IMR-90 (cell line): ENCODE data around the gene P4HA2. TPM values are rescaled to one million over a fixed set of nuclear protein-coding genes. Genes with fewer than 3 reads are reported as not detected.

Experiments
- ATAC-seq: fragments of 200-7000 bp; cut with Tn5 transposase; 2 replicates; pipeline ENCODE4 v1.9.1; 2020; ENCODE audit warnings: low read depth, mild to moderate bottlenecking, moderate library complexity
- BruUV-seq: library from RNA; stranded (reverse); fragments of 400-500 nt; replicated peaks from 2 replicates; lab custom pipeline; 2021; lab: Mats Ljungman, UMichigan
- CTCF ChIA-PET: fragments of 300-600 bp; formaldehyde crosslinking; extraction: SDS; loops from one replicate; lab custom pipeline; 2021; ENCODE audit warnings: antibody characterized with exemption; lab: Yijun Ruan, JAX
- POLR2A ChIA-PET: fragments of 300-600 bp; sonication (Branson Sonifier 250); formaldehyde crosslinking; loops from one replicate; lab custom pipeline; 2022; ENCODE audit warnings: antibody characterized with exemption; ENCODE audit not compliant: unreplicated experiment; lab: Charles Lee
- DNase-seq: peaks from one replicate; pipeline ENCODE4 v3.0.0; 2013
- H2AFZ ChIP-seq: replicated peaks from 2 replicates; pipeline ENCODE3; 2013; ENCODE audit warnings: low read length, mild to moderate bottlenecking; ENCODE audit not compliant: poor library complexity
- H2AK5ac ChIP-seq: 2 replicates; pipeline ENCODE4 v1.6.1; 2013; ENCODE audit warnings: low read depth, low read length, inconsistent platforms
- H2AK9ac ChIP-seq: replicated peaks from 2 replicates; pipeline ENCODE3; 2013; ENCODE audit warnings: mild to moderate bottlenecking, low read depth, low read length, moderate library complexity; ENCODE audit not compliant: poor library complexity
- H2BK120ac ChIP-seq: 2 replicates; pipeline ENCODE4 v1.6.1; 2013; ENCODE audit warnings: low read depth, low read length, inconsistent platforms
- H2BK15ac ChIP-seq: 3 replicates; pipeline ENCODE4 v1.6.1; 2013; ENCODE audit warnings: low read depth, low read length, inconsistent platforms
- H2BK20ac ChIP-seq: 2 replicates; pipeline ENCODE4 v1.6.1; 2013; ENCODE audit warnings: low read depth, mild to moderate bottlenecking, inconsistent platforms, low read length, moderate library complexity
- H2BK5ac ChIP-seq: 2 replicates; pipeline ENCODE4 v1.6.1; 2013; ENCODE audit warnings: mild to moderate bottlenecking, low read depth, low read length, inconsistent platforms; ENCODE audit not compliant: poor library complexity, severe bottlenecking
- H3K14ac ChIP-seq: replicated peaks from 2 replicates; pipeline ENCODE4 v1.6.1; 2013; ENCODE audit warnings: low read depth, low read length, inconsistent platforms
- H3K18ac ChIP-seq: 2 replicates; pipeline ENCODE4 v1.6.1; 2013; ENCODE audit warnings: low read depth, low read length, control low read depth
- H3K23ac ChIP-seq: 2 replicates; pipeline ENCODE4 v1.6.1; 2013; ENCODE audit warnings: low read depth, low read length, inconsistent platforms
- H3K27ac ChIP-seq: 2 replicates; pipeline ENCODE4 v1.5.1; 2013; ENCODE audit warnings: mild to moderate bottlenecking, control low read depth, low read length; ENCODE audit not compliant: insufficient read depth
- H3K27me3 ChIP-seq: 2 replicates; pipeline ENCODE4 v1.6.1; 2013; ENCODE audit warnings: low read length; ENCODE audit not compliant: control insufficient read depth, insufficient read depth
- H3K36me3 ChIP-seq: 2 replicates; pipeline ENCODE4 v1.6.1; 2013; ENCODE audit warnings: low read length, mixed read lengths; ENCODE audit not compliant: control insufficient read depth, insufficient read depth
- H3K4ac ChIP-seq: 2 replicates; pipeline ENCODE4 v1.6.1; 2013; ENCODE audit warnings: low read depth, low read length, inconsistent platforms
- H3K4me1 ChIP-seq: 2 replicates; pipeline ENCODE4 v1.6.1; 2013; ENCODE audit warnings: low read length, mixed read lengths; ENCODE audit not compliant: control insufficient read depth, insufficient read depth
- H3K4me2 ChIP-seq: 2 replicates; pipeline ENCODE4 v1.6.1; 2013; ENCODE audit warnings: low read depth, mild to moderate bottlenecking, control low read depth, low read length, moderate library complexity
- H3K4me3 ChIP-seq: 2 replicates; pipeline ENCODE4 v1.5.1; 2013; ENCODE audit warnings: low read depth, mild to moderate bottlenecking, control low read depth, low read length, moderate library complexity; ENCODE audit not compliant: insufficient read depth
- H3K56ac ChIP-seq: 2 replicates; pipeline ENCODE4 v1.6.1; 2013; ENCODE audit warnings: low read length, inconsistent platforms; ENCODE audit not compliant: insufficient read depth; ENCODE audit errors: extremely low read depth
- H3K79me1 ChIP-seq, 2 experiments: 2 replicates each; pipeline ENCODE4 v1.6.1; 2013; ENCODE audit warnings: low read length in 2 of 2, inconsistent platforms in 1 of 2, low read depth in 1 of 2
- H3K9ac ChIP-seq: 2 replicates; pipeline ENCODE4 v1.6.1; 2013; ENCODE audit warnings: low read depth, low read length, control low read depth
- H3K9me1 ChIP-seq: 2 replicates; pipeline ENCODE4 v1.6.1; 2013; ENCODE audit warnings: low read length, inconsistent platforms; ENCODE audit not compliant: insufficient read depth
- H3K9me3 ChIP-seq: 2 replicates; pipeline ENCODE4 v1.6.1; 2013; ENCODE audit warnings: low read length; ENCODE audit not compliant: control insufficient read depth, insufficient read depth
- H4K20me1 ChIP-seq: 2 replicates; pipeline ENCODE4 v1.6.1; 2013; ENCODE audit warnings: low read length, inconsistent platforms; ENCODE audit not compliant: insufficient read depth
- H4K5ac ChIP-seq: 2 replicates; pipeline ENCODE4 v1.6.1; 2013; ENCODE audit warnings: mild to moderate bottlenecking, low read depth, low read length, control low read depth
- H4K8ac ChIP-seq, 2 experiments: 2 replicates each; pipeline ENCODE4 v1.6.1; 2013; ENCODE audit warnings: low read depth in 2 of 2, low read length in 2 of 2, control low read depth in 1 of 2, inconsistent platforms in 1 of 2
- H4K91ac ChIP-seq: 2 replicates; pipeline ENCODE4 v1.6.1; 2013; ENCODE audit warnings: low read depth, low read length, inconsistent platforms; ENCODE audit not compliant: insufficient read depth
- CHD1 ChIP-seq: IDR thresholded peaks from 2 replicates; pipeline ENCODE4 v1.6.1; 2012; ENCODE audit warnings: low read depth, low read length, improper control_type of control experiment
- MAZ ChIP-seq: IDR thresholded peaks from 2 replicates; pipeline ENCODE4 v1.6.1; 2012; ENCODE audit warnings: low read depth, mild to moderate bottlenecking, low read length, improper control_type of control experiment, moderate library complexity, borderline replicate concordance
- POLR2A ChIP-seq: IDR thresholded peaks from 2 replicates; pipeline ENCODE4 v1.6.1; 2012; ENCODE audit warnings: mild to moderate bottlenecking, low read depth, low read length
- RAD21 ChIP-seq: IDR thresholded peaks from 2 replicates; pipeline ENCODE4 v1.6.1; 2012; ENCODE audit warnings: low read length, improper control_type of control experiment
- WGBS, 2 experiments: methylation state at CpG; one replicate each; pipeline versions ENCODE4 v1.1.5 to v1.1.7; 2013; ENCODE audit warnings: missing lambda C conversion rate in 2 of 2; ENCODE audit not compliant: insufficient read length in 1 of 2; ENCODE audit errors: extremely low coverage in 2 of 2; 5-methylcytosine and 5-hydroxymethylcytosine counted together
- dilution Hi-C: fragments of 300-500 bp; cut with HindIII; formaldehyde crosslinking; loops from one replicate; pipeline ENCODE4 v1.14.3; 2018; ENCODE audit warnings: low sequenced_read_pairs; ENCODE audit not compliant: unreplicated experiment
- in situ Hi-C: fragments of 300-500 bp; cut with MboI; formaldehyde crosslinking; loops from 3 replicates; pipeline ENCODE4 v1.14.3; 2019; ENCODE audit warnings: low sequenced_read_pairs, inconsistent platforms, mixed read lengths
- intact Hi-C: fragments of 100-400 bp; cut with micrococcal nuclease; formaldehyde crosslinking; loops from 2 replicates; pipeline ENCODE4 v1.10.0; 2022
- polyA plus RNA-seq, 3 experiments: library from polyadenylated mRNA; depleted of rRNA; stranded (reverse); fragments of >200 nt; gene quantifications; 2 replicates each; pipeline ENCODE4 v1.2.3, GENCODE V29; 2012; ENCODE audit warnings: low replicate concordance in 1 of 3
- total RNA-seq: library from RNA; depleted of rRNA; stranded (reverse); fragments of >200 nt; gene quantifications from 2 replicates; pipeline ENCODE4 v1.2.3, GENCODE V29; 2012
- TF ChIP-seq, protein P1 (sequence below): conservative IDR thresholded peaks from 2 replicates; pipeline ENCODE4 v1.5.1; 2012; ENCODE audit warnings: mild to moderate bottlenecking, low read depth, low read length, improper control_type of control experiment

Gene P4HA2
- total and polyA plus RNA-seq, 2 of the 4 experiments (the other 2 are of a cell fraction), result 186 to 225 TPM

DNA sequence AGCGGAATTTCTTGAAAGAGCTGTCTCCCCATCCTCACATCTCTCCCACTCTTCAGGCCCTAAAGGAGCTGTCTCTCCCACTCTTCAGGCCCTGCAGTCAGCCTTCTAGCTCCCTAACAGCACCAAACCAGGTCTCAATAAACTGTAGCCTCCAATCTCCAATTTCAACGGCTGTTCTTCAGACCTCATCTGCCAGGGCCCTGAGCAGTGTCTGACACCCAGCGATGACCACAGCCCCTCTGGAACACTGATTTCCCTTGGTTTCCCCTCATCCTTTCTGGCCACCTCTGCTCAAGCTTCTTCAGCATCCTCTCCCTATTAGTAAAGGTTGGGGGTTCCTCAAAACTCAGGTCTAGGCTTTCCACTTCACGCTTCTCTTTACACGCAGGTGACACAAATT, 1.6 kb upstream of the P4HA2 start:
- Histone ChIP-seq H3K23ac (no peak overlapping the region), H3K27ac (no peak overlapping the region), H3K4me3 (no peak overlapping the region), H3K9ac (no peak overlapping the region), H2AK9ac (no peak overlapping the region), H3K4me2 (no peak overlapping the region), H2AFZ (no peak overlapping the region), H2AK5ac (no peak overlapping the region), H3K27me3 (no peaks in the 10 kb centered on the region; the same call in 1 of the 2 replicates), H2BK15ac (no peak overlapping the region), H3K18ac (no peak overlapping the region), H4K5ac (no peak overlapping the region), H3K9me1 (peaks cover 20% of the 10 kb centered on the region), H3K79me1 (peaks cover 19 to 30% of the 10 kb centered on the region in 2 experiments), H3K9me3 (no peaks in the 10 kb centered on the region), H3K4ac (no peak overlapping the region), H4K20me1 (peaks cover 21% of the 10 kb centered on the region), H4K91ac (no peak overlapping the region), H2BK5ac (no peak overlapping the region), H3K14ac (no peak overlapping the region), H2BK120ac (no peak overlapping the region), H3K4me1 (peaks cover 24% of the 10 kb centered on the region), H3K36me3 (no peaks in the 10 kb centered on the region), H3K56ac (no peak overlapping the region), H4K8ac (no peak overlapping the region), H2BK20ac (no peak overlapping the region)
- ATAC-seq (no peak), DNase-seq (no peak)
- in situ Hi-C loops (no loop called here), intact Hi-C loops (no loop called here), dilution Hi-C loops (no loop called here)
- no TSS peak for BruUV-seq
- CTCF ChIA-PET, result no interaction called here
- 88% methylated on average over 1 of the region's 5 CpGs; no CpG with 5 or more reads in 1 of the 2 experiments for WGBS, 2 experiments
- POLR2A ChIA-PET, result no interaction called here
- no peak for TF ChIP-seq POLR2A
- no peak for TF ChIP-seq MAZ
- no peak for TF ChIP-seq CHD1
- TF ChIP-seq RAD21, result no peak
- TF ChIP-seq, protein P1, sequence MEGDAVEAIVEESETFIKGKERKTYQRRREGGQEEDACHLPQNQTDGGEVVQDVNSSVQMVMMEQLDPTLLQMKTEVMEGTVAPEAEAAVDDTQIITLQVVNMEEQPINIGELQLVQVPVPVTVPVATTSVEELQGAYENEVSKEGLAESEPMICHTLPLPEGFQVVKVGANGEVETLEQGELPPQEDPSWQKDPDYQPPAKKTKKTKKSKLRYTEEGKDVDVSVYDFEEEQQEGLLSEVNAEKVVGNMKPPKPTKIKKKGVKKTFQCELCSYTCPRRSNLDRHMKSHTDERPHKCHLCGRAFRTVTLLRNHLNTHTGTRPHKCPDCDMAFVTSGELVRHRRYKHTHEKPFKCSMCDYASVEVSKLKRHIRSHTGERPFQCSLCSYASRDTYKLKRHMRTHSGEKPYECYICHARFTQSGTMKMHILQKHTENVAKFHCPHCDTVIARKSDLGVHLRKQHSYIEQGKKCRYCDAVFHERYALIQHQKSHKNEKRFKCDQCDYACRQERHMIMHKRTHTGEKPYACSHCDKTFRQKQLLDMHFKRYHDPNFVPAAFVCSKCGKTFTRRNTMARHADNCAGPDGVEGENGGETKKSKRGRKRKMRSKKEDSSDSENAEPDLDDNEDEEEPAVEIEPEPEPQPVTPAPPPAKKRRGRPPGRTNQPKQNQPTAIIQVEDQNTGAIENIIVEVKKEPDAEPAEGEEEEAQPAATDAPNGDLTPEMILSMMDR, result no peak
